SK-N-SH (cell line): Measurements from ENCODE around the gene CACNA1H. TPM values are rescaled to one million over a fixed set of nuclear protein-coding genes. Genes with fewer than 3 reads are reported as not detected.
A peak's percentile ranks its signal among the peaks of the same experiment; 100 is the strongest.
"Not testable (repeated sequence)": the region's sequence is repeated elsewhere in the genome, so short reads cannot be mapped to it uniquely, and the experiment has no call there.

Experiments
- CTCF ChIA-PET: fragments of 300-600, 350-600 bp; formaldehyde crosslinking; extraction: SDS; loops from one replicate; lab custom pipeline; 2021; lab: Yijun Ruan, JAX
- POLR2A ChIA-PET: fragments of 350-600 bp; sonication (Branson Sonifier 250); formaldehyde crosslinking; extraction: SDS; loops from one replicate; lab custom pipeline; 2020; ENCODE audit warnings: antibody characterized with exemption, inconsistent platforms; lab: Yijun Ruan, JAX
- DNase-seq: peaks from one replicate; pipeline ENCODE4 v3.0.0; 2012
- H2AFZ ChIP-seq: fragments of 200-600 bp; sonication (generic); 2 replicates; pipeline ENCODE4 v1.8.1; 2016; ENCODE audit warnings: antibody characterized with exemption, mild to moderate bottlenecking, low read depth
- H3F3A ChIP-seq: fragments of 200-600 bp; sonication (generic); replicated peaks from 2 replicates; pipeline ENCODE3; 2016; ENCODE audit warnings: antibody characterized with exemption, mild to moderate bottlenecking; ENCODE audit not compliant: insufficient read depth
- H3K27ac ChIP-seq, 2 experiments: fragments of 200-500 bp in 1 of 2; fragments of 200-600 bp in 1 of 2; sonication (Bioruptor generic) in 1 of 2; sonication (generic), shearing (Covaris generic) in 1 of 2; 2 replicates each; pipeline versions ENCODE4 v1.5.1 to v1.6.1; 2014 to 2016; ENCODE audit warnings: low read depth in 2 of 2, inconsistent platforms in 1 of 2, low read length in 1 of 2, mild to moderate bottlenecking in 1 of 2, mixed read lengths in 1 of 2
- H3K27me3 ChIP-seq: fragments of 200-600 bp; sonication (generic), shearing (Covaris generic); 2 replicates; pipeline ENCODE4 v1.6.1; 2016; ENCODE audit warnings: mixed run types; ENCODE audit not compliant: insufficient read depth
- H3K36me3 ChIP-seq, 2 experiments: fragments of 200-500 bp in 1 of 2; fragments of 200-600 bp in 1 of 2; sonication (Bioruptor generic) in 1 of 2; sonication (generic) in 1 of 2; replicated peaks in 1 of 2; 2 replicates each; pipeline versions ENCODE3 to v1.5.1; 2014 to 2016; ENCODE audit warnings: low read length in 1 of 2, mild to moderate bottlenecking in 1 of 2; ENCODE audit not compliant: insufficient read depth in 2 of 2, control insufficient read depth in 1 of 2
- H3K4me1 ChIP-seq, 2 experiments: fragments of 200-500 bp in 1 of 2; fragments of 200-600 bp in 1 of 2; sonication (Bioruptor generic) in 1 of 2; sonication (generic), shearing (Covaris generic) in 1 of 2; 2 replicates each; pipeline versions ENCODE4 v1.5.1 to v1.6.1; 2014 to 2016; ENCODE audit warnings: low read depth in 1 of 2, low read length in 1 of 2, mixed run types in 1 of 2; ENCODE audit not compliant: insufficient read depth in 2 of 2, control insufficient read depth in 1 of 2
- H3K4me2 ChIP-seq: fragments of 200-600 bp; sonication (generic), shearing (Covaris generic); 2 replicates; pipeline ENCODE4 v1.6.1; 2017; ENCODE audit warnings: mixed run types
- H3K4me3 ChIP-seq, 2 experiments: fragments of 200-500 bp in 1 of 2; fragments of 200-600 bp in 1 of 2; sonication (Bioruptor generic) in 1 of 2; sonication (generic), shearing (Covaris generic) in 1 of 2; 2 replicates each; pipeline versions ENCODE4 v1.5.1 to v1.8.1; 2014 to 2016; ENCODE audit warnings: low read depth in 2 of 2, inconsistent platforms in 1 of 2, low read length in 1 of 2, mild to moderate bottlenecking in 1 of 2, mixed read lengths in 1 of 2, moderate library complexity in 1 of 2
- H3K79me2 ChIP-seq: fragments of 200-600 bp; sonication (generic); 2 replicates; pipeline ENCODE4 v1.8.1; 2017; ENCODE audit warnings: mild to moderate bottlenecking; ENCODE audit not compliant: insufficient read depth
- H3K9ac ChIP-seq: fragments of 200-600 bp; sonication (generic); 2 replicates; pipeline ENCODE4 v1.6.1; 2017; ENCODE audit warnings: mixed run types
- H3K9me2 ChIP-seq: fragments of 200-600 bp; sonication (generic); 2 replicates; pipeline ENCODE4 v1.6.1; 2017; ENCODE audit warnings: mixed run types
- H3K9me3 ChIP-seq: fragments of 200-600 bp; sonication (generic); 2 replicates; pipeline ENCODE4 v1.6.1; 2017; ENCODE audit warnings: mixed run types, mild to moderate bottlenecking, moderate library complexity
- H4K20me1 ChIP-seq: fragments of 200-600 bp; sonication (generic); 2 replicates; pipeline ENCODE4 v1.6.1; 2017; ENCODE audit warnings: mild to moderate bottlenecking, mixed run types; ENCODE audit not compliant: insufficient read depth
- CTCF ChIP-seq: fragments of 200-600 bp; sonication (generic); IDR thresholded peaks from 2 replicates; pipeline ENCODE4 v1.6.1; 2017; ENCODE audit warnings: antibody characterized with exemption, mild to moderate bottlenecking, moderate library complexity
- ELF1 ChIP-seq: IDR thresholded peaks from 2 replicates; pipeline ENCODE4 v1.4.0; 2012
- EP300 ChIP-seq, 2 experiments: IDR thresholded peaks; 2 replicates each; pipeline versions ENCODE4 v1.4.0 to v1.6.1; 2012; ENCODE audit warnings: borderline replicate concordance in 1 of 2, low read depth in 1 of 2, low read length in 1 of 2
- EZH2phosphoT487 ChIP-seq: fragments of 200-600 bp; sonication (generic); IDR thresholded peaks from 2 replicates; pipeline ENCODE4 v1.6.1; 2017; ENCODE audit warnings: low read depth, mixed run types, mild to moderate bottlenecking, antibody characterized with exemption, moderate library complexity, borderline replicate concordance
- FOSL2 ChIP-seq: IDR thresholded peaks from 2 replicates; pipeline ENCODE4 v1.4.0; 2012; ENCODE audit warnings: low read depth, mild to moderate bottlenecking, moderate library complexity, borderline replicate concordance
- FOXM1 ChIP-seq: IDR thresholded peaks from 2 replicates; pipeline ENCODE4 v1.4.0; 2012; ENCODE audit warnings: low read depth, mild to moderate bottlenecking
- GABPA ChIP-seq: IDR thresholded peaks from 2 replicates; pipeline ENCODE4 v1.4.0; 2012; ENCODE audit warnings: low read depth, mild to moderate bottlenecking
- GATA2 ChIP-seq: sonication (generic); formaldehyde crosslinking; IDR thresholded peaks from 2 replicates; pipeline ENCODE4 v1.5.0; 2020; ENCODE audit warnings: mild to moderate bottlenecking, missing genetic modification reagents
- IRF3 ChIP-seq: fragments of 150-350 bp; IDR thresholded peaks from 2 replicates; pipeline ENCODE4 v1.6.1; 2016; ENCODE audit warnings: mild to moderate bottlenecking, low read depth, low read length
- JUND ChIP-seq: IDR thresholded peaks from 2 replicates; pipeline ENCODE4 v1.4.0; 2012
- POLR2AphosphoS5 ChIP-seq: IDR thresholded peaks from 2 replicates; pipeline ENCODE4 v1.6.1; 2012; ENCODE audit warnings: low read depth, low read length
- RFX5 ChIP-seq: IDR thresholded peaks from 2 replicates; pipeline ENCODE4 v1.6.1; 2012; ENCODE audit warnings: mild to moderate bottlenecking, improper control_type of control experiment, low read length
- SMC3 ChIP-seq: IDR thresholded peaks from 2 replicates; pipeline ENCODE4 v1.6.1; 2012; ENCODE audit warnings: low read depth, low read length, improper control_type of control experiment
- TEAD4 ChIP-seq: IDR thresholded peaks from 2 replicates; pipeline ENCODE4 v1.4.0; 2012; ENCODE audit warnings: mild to moderate bottlenecking, borderline replicate concordance; ENCODE audit not compliant: insufficient read depth
- USF2 ChIP-seq: fragments of 150-350 bp; IDR thresholded peaks from 2 replicates; pipeline ENCODE4 v1.6.1; 2017; ENCODE audit warnings: antibody characterized with exemption, low read length, low read depth, borderline replicate concordance
- YY1 ChIP-seq: IDR thresholded peaks from 2 replicates; pipeline ENCODE4 v1.4.0; 2012; ENCODE audit warnings: low read depth, mild to moderate bottlenecking
- WGBS: methylation state at CpG from one replicate; pipeline ENCODE4 v1.1.6; 2017; ENCODE audit warnings: low lambda C conversion rate; 5-methylcytosine and 5-hydroxymethylcytosine counted together
- polyA plus RNA-seq, 3 experiments: library from polyadenylated mRNA; depleted of rRNA; stranded (reverse); fragments of >200 nt; gene quantifications; 2 replicates each; pipeline ENCODE4 v1.2.3, GENCODE V29; 2012

Gene CACNA1H
- polyA plus RNA-seq, 1 of the 3 experiments (the other 2 are of a cell fraction) = not detected

GRCh38 chr16:1237990-1238389 is 85.1 kb downstream of the CACNA1H start:
- H4K20me1 ChIP-seq = no peaks in the 10 kb centered on the region
- no peak overlapping the region for H3K27ac ChIP-seq
- DNase-seq = no peak
- POLR2A ChIA-PET = no interaction called here
- H3K4me3 ChIP-seq = no peak overlapping the region
- TF ChIP-seq GABPA = no peak
- no peak for TF ChIP-seq ELF1
- TF ChIP-seq IRF3 = no peak
- TF ChIP-seq POLR2AphosphoS5 = no peak
- no peak for TF ChIP-seq FOSL2
- no peak for TF ChIP-seq EP300 (IDR thresholded peaks at IDR 0.05; ENCODE audit: borderline replicate concordance in 1 of 2, low read depth in 1 of 2, low read length in 1 of 2)
- no peak for TF ChIP-seq FOXM1
- no peak for TF ChIP-seq GATA2 (CRISPR knock-in tag)
- TF ChIP-seq SMC3 = no peak
- TF ChIP-seq JUND = no peak
- TF ChIP-seq RFX5 = no peak
- TF ChIP-seq YY1 = no peak
- no peak for TF ChIP-seq CTCF
- TF ChIP-seq TEAD4 = no peak
- no peak for TF ChIP-seq EZH2phosphoT487
- no peak for TF ChIP-seq USF2
- no peaks in the 10 kb centered on the region for H3K36me3 ChIP-seq
- H3K9ac ChIP-seq = no peak overlapping the region
- H3K4me2 ChIP-seq = no peak overlapping the region
- no peaks in the 10 kb centered on the region; a peak in 1 of 4 replicates for H3K4me1 ChIP-seq
- no peak overlapping the region for H2AFZ ChIP-seq
- H3F3A ChIP-seq = peaks cover 3% of the 10 kb centered on the region
- peaks cover 9% of the 10 kb centered on the region; the same call in 1 of the 2 replicates for H3K27me3 ChIP-seq
- CTCF ChIA-PET = interaction anchor here (0.8 kb wide), 1 partner anchor 21 kb away, joined by 3 read pairs; no protein-coding TSS in a partner anchor
- no peaks in the 10 kb centered on the region for H3K9me3 ChIP-seq
- WGBS = 45% methylated on average over 9 of the region's 9 CpGs
- no peaks in the 10 kb centered on the region for H3K79me2 ChIP-seq
- no peaks in the 10 kb centered on the region for H3K9me2 ChIP-seq

- not testable (repeated sequence) for H3K4me1 ChIP-seq, H3K79me2 ChIP-seq, H3K36me3 ChIP-seq, H3F3A ChIP-seq, H3K27me3 ChIP-seq, H3K9ac ChIP-seq, DNase-seq, H3K9me3 ChIP-seq, H3K9me2 ChIP-seq, H4K20me1 ChIP-seq, H3K27ac ChIP-seq
- CTCF ChIA-PET = interaction anchor here (0.8 kb wide), 1 partner anchor 21 kb away, joined by 3 read pairs; no protein-coding TSS in a partner anchor
- POLR2A ChIA-PET = interaction anchor here (0.7 kb wide), 1 partner anchor 70 kb away, joined by 3 read pairs; the partner anchor contains the start of gene UBE2I
- H3K4me2 ChIP-seq = peak overlapping the region; percentile 71
- peak overlapping the region; percentile 31 to 59; a peak in 3 of 4 replicates for H3K4me3 ChIP-seq
- WGBS = 25% methylated on average over 8 of the region's 23 CpGs
- H2AFZ ChIP-seq = peak overlapping the region; percentile 81; the same call in 1 of the 2 replicates
These were observed 86.0 kb downstream of the CACNA1H start for GRCh38 chr16:1238909-1239308.

GRCh38 chr16:1239575-1239974 is 86.7 kb downstream of the CACNA1H start:
- H4K20me1 ChIP-seq, CTCF ChIA-PET, H3K27me3 ChIP-seq, H3K79me2 ChIP-seq, DNase-seq, H3K36me3 ChIP-seq, H3K4me2 ChIP-seq, H3K4me3 ChIP-seq, H3K4me1 ChIP-seq, H3K9ac ChIP-seq, H3K9me3 ChIP-seq, H3F3A ChIP-seq, H3K27ac ChIP-seq, H3K9me2 ChIP-seq, H2AFZ ChIP-seq, POLR2A ChIA-PET: not testable (repeated sequence)
- WGBS = 40% methylated on average over 8 of the region's 9 CpGs
